HG02885 (cell line): ENCODE measurements around the gene ABHD18.
"Not testable (repeated sequence)": the region's sequence is repeated elsewhere in the genome, so short reads cannot be mapped to it uniquely, and the experiment has no call there.

ENCODE experiments used
- ATAC-seq: cut with Tn5 transposase; IDR thresholded peaks from one replicate; pipeline ENCODE4 v1.9.1; 2021; ENCODE audit warnings: mild to moderate bottlenecking; ENCODE audit not compliant: unreplicated experiment, poor library complexity

Gene ABHD18

GRCh38 chr4:127985989-127986388, 20.8 kb downstream of the ABHD18 start:
- ATAC-seq, result no peak

- no peak for ATAC-seq
Measured at GRCh38 chr4:127988638-127989037, 23.4 kb downstream of the ABHD18 start.

GRCh38 chr4:127993151-127993550, 27.9 kb downstream of the ABHD18 start:
- no peak for ATAC-seq

GRCh38 chr4:127995776-127996175, 30.6 kb downstream of the ABHD18 start:
- no peak for ATAC-seq

- not testable (repeated sequence) for ATAC-seq
Measured at GRCh38 chr4:127996521-127996920, 31.3 kb downstream of the ABHD18 start.

- ATAC-seq, result peak; percentile 98
Measured at GRCh38 chr4:127997534-127998388, 32.6 kb downstream of the ABHD18 start.

GRCh38 chr4:128006592-128006991, 41.4 kb downstream of the ABHD18 start:
- ATAC-seq, result no peak

- no peak for ATAC-seq
Measured at GRCh38 chr4:128009428-128009827, 44.2 kb downstream of the ABHD18 start.

- no peak for ATAC-seq
Measured at GRCh38 chr4:128025319-128025718, 60.1 kb downstream of the ABHD18 start.

GRCh38 chr4:128029907-128030306, 64.7 kb downstream of the ABHD18 start:
- ATAC-seq, result no peak

- ATAC-seq, result no peak
Measured at GRCh38 chr4:128031756-128032384, 66.7 kb downstream of the ABHD18 start.

GRCh38 chr4:128039568-128039967, 74.4 kb downstream of the ABHD18 start:
- ATAC-seq, result no peak

- ATAC-seq, result not testable (repeated sequence)
Measured at GRCh38 chr4:128047019-128047418, 81.8 kb downstream of the ABHD18 start.

- ATAC-seq, result not testable (repeated sequence)
Measured at GRCh38 chr4:128047514-128047913, 82.3 kb downstream of the ABHD18 start.

GRCh38 chr4:128051229-128051628, 86.0 kb downstream of the ABHD18 start:
- ATAC-seq, result not testable (repeated sequence)

- ATAC-seq, result not testable (repeated sequence)
Measured at GRCh38 chr4:128054907-128055306, 89.7 kb downstream of the ABHD18 start.

GRCh38 chr4:128055441-128056206, 90.4 kb downstream of the ABHD18 start:
- ATAC-seq, result not testable (repeated sequence)

GRCh38 chr4:128056396-128056795, 91.2 kb downstream of the ABHD18 start:
- no peak for ATAC-seq

GRCh38 chr4:128060121-128060698, 95.0 kb downstream of the ABHD18 start:
- ATAC-seq, result no peak

GRCh38 chr4:128060699-128061565, 95.7 kb downstream of the ABHD18 start, which contains the start of gene LARP1B:
Gene LARP1B (plus strand): TSS chr4:128061312. CDS start chr4:128074952, 13,640 bp downstream.
- ATAC-seq, result peak; percentile 86
